HUES64 (cell line): ENCODE results near the gene MYPN.

Experiments
- H3K27ac ChIP-seq: 2 replicates; pipeline ENCODE4 v1.7.0; 2013; ENCODE audit warnings: low read depth, low read length, inconsistent platforms
- H3K27me3 ChIP-seq: 2 replicates; pipeline ENCODE4 v1.6.1; 2013; ENCODE audit warnings: mild to moderate bottlenecking, low read length; ENCODE audit not compliant: insufficient read depth
- H3K36me3 ChIP-seq: 2 replicates; pipeline ENCODE4 v1.6.1; 2013; ENCODE audit warnings: mild to moderate bottlenecking, low read length; ENCODE audit not compliant: insufficient read depth
- H3K4me1 ChIP-seq: 2 replicates; pipeline ENCODE4 v1.6.1; 2013; ENCODE audit warnings: mild to moderate bottlenecking, low read length, moderate library complexity; ENCODE audit not compliant: insufficient read depth
- H3K4me3 ChIP-seq: 2 replicates; pipeline ENCODE4 v1.5.1; 2013; ENCODE audit warnings: mild to moderate bottlenecking, low read length, moderate library complexity
- H3K9ac ChIP-seq: 2 replicates; pipeline ENCODE4 v1.6.1; 2013; ENCODE audit warnings: mild to moderate bottlenecking, low read depth, low read length
- H3K9me3 ChIP-seq: 2 replicates; pipeline ENCODE4 v1.6.1; 2013; ENCODE audit warnings: low read depth, low read length; ENCODE audit not compliant: insufficient read depth
- WGBS: fragments of 150-250, 120-280 bp; methylation state at CpG from one replicate; pipeline ENCODE4 v1.1.7; 2013; ENCODE audit warnings: missing lambda C conversion rate; 5-methylcytosine and 5-hydroxymethylcytosine counted together

The MYPN gene

GRCh38 chr10:68092512-68092911 lies 16.8 kb upstream of the MYPN start:
- Histone ChIP-seq H3K27me3 (no peaks in the 10 kb centered on the region), H3K27ac (no peak overlapping the region), H3K36me3 (no peaks in the 10 kb centered on the region), H3K4me3 (no peak overlapping the region), H3K9ac (no peak overlapping the region), H3K4me1 (peaks cover 20% of the 10 kb centered on the region), H3K9me3 (no peaks in the 10 kb centered on the region)
- WGBS = 95% methylated on average over 2 of the region's 2 CpGs

GRCh38 chr10:68095153-68095552 lies 14.1 kb upstream of the MYPN start:
- Histone ChIP-seq H3K36me3 (no peaks in the 10 kb centered on the region), H3K9ac (no peak overlapping the region), H3K4me1 (peaks cover 13% of the 10 kb centered on the region), H3K27ac (no peak overlapping the region), H3K4me3 (no peak overlapping the region), H3K9me3 (no peaks in the 10 kb centered on the region), H3K27me3 (no peaks in the 10 kb centered on the region)
- no CpG with 5 or more reads among the region's 2 CpGs for WGBS

DNA sequence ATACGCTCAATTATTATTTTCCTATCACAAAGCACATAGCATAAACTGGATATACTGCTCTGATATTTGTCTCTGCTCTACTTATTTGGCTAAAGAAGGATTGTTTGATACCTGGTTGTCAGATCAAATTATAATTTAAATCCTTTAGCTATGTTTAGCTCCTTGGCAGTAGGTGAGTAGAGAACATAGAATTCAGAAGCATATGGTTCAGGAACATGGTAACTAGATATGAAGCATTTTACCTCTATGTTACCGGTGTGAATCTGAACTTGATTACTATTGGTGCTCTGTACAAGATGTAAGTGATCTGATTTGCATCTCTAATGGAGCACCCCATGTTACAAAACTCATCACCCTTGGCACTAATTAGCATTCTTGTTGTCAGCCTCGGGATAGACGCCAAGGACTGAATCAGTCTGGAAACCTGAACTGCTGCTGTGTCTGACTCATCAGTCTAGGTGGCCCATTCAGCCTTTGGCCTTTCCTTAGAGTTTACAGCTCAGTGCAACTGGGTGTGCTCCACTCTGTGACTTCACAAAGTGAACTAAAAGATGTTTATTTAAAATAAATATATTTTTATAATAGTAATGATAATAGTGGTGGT lies 12.3 kb upstream of the MYPN start:
- H3K27ac ChIP-seq = no peak overlapping the region; the same call in 1 of the 2 replicates
- no peaks in the 10 kb centered on the region for H3K9me3 ChIP-seq
- no peaks in the 10 kb centered on the region for H3K36me3 ChIP-seq
- peaks cover 13% of the 10 kb centered on the region for H3K4me1 ChIP-seq
- no peaks in the 10 kb centered on the region for H3K27me3 ChIP-seq
- H3K9ac ChIP-seq = no peak overlapping the region
- no peak overlapping the region for H3K4me3 ChIP-seq
- 34% methylated on average over 4 of the region's 4 CpGs for WGBS

GRCh38 chr10:68099736-68100135 lies 9.6 kb upstream of the MYPN start:
- Histone ChIP-seq H3K4me3 (no peak overlapping the region), H3K27ac (no peak overlapping the region), H3K9ac (no peak overlapping the region), H3K36me3 (no peaks in the 10 kb centered on the region), H3K27me3 (no peaks in the 10 kb centered on the region), H3K4me1 (peaks cover 13% of the 10 kb centered on the region), H3K9me3 (no peaks in the 10 kb centered on the region)
- 98% methylated on average over 3 of the region's 3 CpGs for WGBS

- WGBS = 94% methylated on average over 1 of the region's 2 CpGs
- peaks cover 15% of the 10 kb centered on the region for H3K4me1 ChIP-seq
- H3K36me3 ChIP-seq = no peaks in the 10 kb centered on the region
- H3K27me3 ChIP-seq = no peaks in the 10 kb centered on the region
- H3K4me3 ChIP-seq = no peak overlapping the region
- no peaks in the 10 kb centered on the region for H3K9me3 ChIP-seq
- no peak overlapping the region for H3K27ac ChIP-seq
- H3K9ac ChIP-seq = no peak overlapping the region
Measured at GRCh38 chr10:68101066-68101465, 8.2 kb upstream of the MYPN start.

- Histone ChIP-seq H3K4me3 (no peak overlapping the region), H3K27ac (no peak overlapping the region), H3K36me3 (no peaks in the 10 kb centered on the region), H3K9ac (no peak overlapping the region), H3K9me3 (no peaks in the 10 kb centered on the region), H3K4me1 (0 out of 2 replicates have a peak, but pooled peaks cover 3% of the 10 kb centered on the region), H3K27me3 (no peaks in the 10 kb centered on the region)
- 89% methylated on average over 4 of the region's 4 CpGs for WGBS
Measured at GRCh38 chr10:68103261-68103878, 5.9 kb upstream of the MYPN start.

DNA sequence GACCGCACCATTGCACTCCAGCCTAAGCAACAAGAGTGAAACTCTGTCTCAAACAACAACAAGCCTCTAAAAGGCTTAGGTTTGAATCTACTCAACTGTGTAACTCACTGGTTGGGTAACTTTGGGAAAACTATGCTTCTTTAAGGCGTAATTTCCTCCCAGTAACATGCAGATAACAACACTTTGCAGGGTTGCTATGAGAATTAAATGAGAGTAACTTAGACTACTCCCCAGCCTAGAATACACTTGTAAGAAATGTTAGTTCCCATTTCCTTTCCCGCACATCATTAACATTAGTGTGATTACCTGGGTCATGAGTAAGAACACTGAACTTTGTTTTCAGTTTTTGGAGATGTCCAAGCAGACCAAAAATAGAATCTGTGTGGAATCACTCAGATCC lies 5.4 kb upstream of the MYPN start:
- Histone ChIP-seq H3K27me3 (no peaks in the 10 kb centered on the region), H3K27ac (no peak overlapping the region), H3K36me3 (no peaks in the 10 kb centered on the region), H3K9me3 (no peaks in the 10 kb centered on the region), H3K4me3 (no peak overlapping the region), H3K4me1 (0 out of 2 replicates have a peak, but pooled peaks cover 3% of the 10 kb centered on the region), H3K9ac (no peak overlapping the region)
- 100% methylated on average over 2 of the region's 3 CpGs for WGBS

DNA sequence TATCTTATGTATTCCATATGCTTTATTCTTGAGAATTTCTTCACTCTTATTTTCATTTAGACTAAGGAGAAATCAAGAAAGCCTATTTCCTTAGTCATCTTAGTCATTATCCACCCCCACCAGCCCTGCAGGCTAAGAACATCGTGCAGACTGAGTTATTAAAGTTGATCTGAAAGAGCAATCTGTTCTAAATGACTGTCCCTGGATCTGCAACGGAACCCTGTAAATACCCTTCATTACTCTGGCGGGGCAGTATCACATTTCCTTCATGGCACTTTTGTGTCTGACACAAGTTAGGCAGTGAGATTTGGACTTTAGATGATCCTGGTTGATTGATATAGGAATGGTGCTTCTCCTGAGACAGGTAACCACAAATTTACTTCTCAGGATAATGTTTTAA lies 3.5 kb upstream of the MYPN start:
- Histone ChIP-seq H3K4me3 (no peak overlapping the region), H3K9ac (no peak overlapping the region), H3K27ac (no peak overlapping the region), H3K4me1 (0 out of 2 replicates have a peak, but pooled peaks cover 3% of the 10 kb centered on the region), H3K9me3 (no peaks in the 10 kb centered on the region), H3K27me3 (no peaks in the 10 kb centered on the region), H3K36me3 (no peaks in the 10 kb centered on the region)
- 86% methylated on average over 3 of the region's 3 CpGs for WGBS

DNA sequence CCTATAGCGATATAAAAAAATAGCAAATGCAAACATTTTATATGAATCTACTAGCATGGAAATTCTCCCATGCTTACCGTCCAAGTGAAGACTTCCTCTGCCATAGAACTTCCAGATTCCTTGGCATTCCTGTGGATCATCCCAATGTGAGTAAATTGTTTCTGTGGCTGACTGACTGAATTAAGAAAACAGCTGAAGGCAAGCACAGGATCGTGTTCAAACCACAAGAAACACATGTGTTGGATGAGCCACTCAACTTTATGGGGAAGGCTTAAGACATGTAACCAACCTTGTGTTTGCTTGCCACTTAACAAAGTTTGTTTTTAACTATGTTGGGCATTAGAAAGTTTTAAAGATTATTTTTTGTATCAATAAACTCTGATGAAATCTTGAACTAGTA lies 2.6 kb upstream of the MYPN start:
- WGBS = 86% methylated on average over 3 of the region's 3 CpGs
- Histone ChIP-seq H3K36me3 (no peaks in the 10 kb centered on the region), H3K27me3 (no peaks in the 10 kb centered on the region), H3K27ac (no peak overlapping the region), H3K4me1 (peaks cover 3% of the 10 kb centered on the region; the same call in 1 of the 2 replicates), H3K4me3 (no peak overlapping the region), H3K9ac (no peak overlapping the region), H3K9me3 (no peaks in the 10 kb centered on the region)

DNA sequence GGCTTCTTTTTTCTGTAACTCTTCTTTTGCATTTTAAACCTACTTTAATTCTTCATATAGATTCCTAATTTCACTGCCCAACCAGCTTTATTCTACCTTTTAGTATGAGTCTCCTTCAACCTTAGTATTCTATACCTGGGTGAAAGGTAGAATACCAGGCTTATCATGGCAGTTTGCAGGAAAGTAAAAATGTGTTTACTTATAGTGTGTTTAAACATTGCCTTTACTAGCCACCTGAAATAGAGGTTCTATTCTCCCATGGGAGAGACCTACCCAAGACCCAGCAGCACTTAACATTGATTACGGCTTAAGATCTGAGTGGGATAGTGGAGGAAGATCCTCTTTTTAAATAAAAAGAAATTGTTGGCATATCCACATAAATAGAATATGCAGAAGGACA lies 1.6 kb upstream of the MYPN start:
- Histone ChIP-seq H3K9me3 (no peaks in the 10 kb centered on the region), H3K27me3 (no peaks in the 10 kb centered on the region), H3K36me3 (no peaks in the 10 kb centered on the region), H3K4me1 (peaks cover 3% of the 10 kb centered on the region; the same call in 1 of the 2 replicates), H3K9ac (no peak overlapping the region), H3K4me3 (no peak overlapping the region), H3K27ac (no peak overlapping the region)
- WGBS = no CpG with 5 or more reads among the region's 1 CpG

DNA sequence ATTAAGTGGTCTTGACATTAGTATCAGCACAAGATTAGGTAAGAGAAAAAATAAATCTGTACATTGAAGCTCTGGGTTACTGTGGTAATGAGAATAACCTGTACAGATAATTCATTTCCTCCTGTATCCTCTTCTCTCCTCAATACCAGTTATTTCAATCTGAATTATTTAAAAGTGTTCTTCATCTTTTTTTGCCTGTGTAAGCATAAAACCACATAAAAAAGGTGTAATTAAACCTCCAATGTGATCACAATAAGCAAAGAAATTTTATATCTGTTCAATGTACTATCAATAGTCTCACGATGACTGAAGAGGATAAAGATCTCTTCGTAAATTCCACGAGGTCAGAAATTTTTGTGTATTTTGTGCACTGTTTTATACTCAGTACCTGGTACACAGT lies 1.2 kb upstream of the MYPN start:
- H3K9ac ChIP-seq = no peak overlapping the region
- peaks cover 3% of the 10 kb centered on the region; the same call in 1 of the 2 replicates for H3K4me1 ChIP-seq
- H3K4me3 ChIP-seq = no peak overlapping the region
- 97% methylated on average over 3 of the region's 3 CpGs for WGBS
- H3K27ac ChIP-seq = no peak overlapping the region
- no peaks in the 10 kb centered on the region for H3K36me3 ChIP-seq
- no peaks in the 10 kb centered on the region for H3K9me3 ChIP-seq
- H3K27me3 ChIP-seq = no peaks in the 10 kb centered on the region
